Skeletal muscle satellite cell (primary cell): Measurements from ENCODE around the gene FLII.

Experiments
- H3K27me3 ChIP-seq: 2 replicates; pipeline ENCODE4 v1.7.0; 2013; ENCODE audit warnings: low read length; ENCODE audit not compliant: control insufficient read depth, insufficient read depth
- H3K36me3 ChIP-seq: 2 replicates; pipeline ENCODE4 v1.7.0; 2013; ENCODE audit warnings: mild to moderate bottlenecking, control low read depth, low read length; ENCODE audit not compliant: insufficient read depth
- H3K4me1 ChIP-seq: 2 replicates; pipeline ENCODE4 v1.7.0; 2013; ENCODE audit warnings: low read length; ENCODE audit not compliant: control insufficient read depth, insufficient read depth
- H3K4me2 ChIP-seq: 2 replicates; pipeline ENCODE4 v1.7.0; 2013; ENCODE audit warnings: mild to moderate bottlenecking, low read length
- H3K4me3 ChIP-seq: 2 replicates; pipeline ENCODE4 v1.7.0; 2013; ENCODE audit warnings: low read length
- H3K9ac ChIP-seq: 2 replicates; pipeline ENCODE4 v1.7.0; 2013; ENCODE audit warnings: mild to moderate bottlenecking, low read depth, low read length, moderate library complexity
- H3K9me3 ChIP-seq: replicated peaks from 2 replicates; pipeline ENCODE4 v1.7.0; 2013; ENCODE audit warnings: mild to moderate bottlenecking, control low read depth, low read length

The FLII gene

DNA sequence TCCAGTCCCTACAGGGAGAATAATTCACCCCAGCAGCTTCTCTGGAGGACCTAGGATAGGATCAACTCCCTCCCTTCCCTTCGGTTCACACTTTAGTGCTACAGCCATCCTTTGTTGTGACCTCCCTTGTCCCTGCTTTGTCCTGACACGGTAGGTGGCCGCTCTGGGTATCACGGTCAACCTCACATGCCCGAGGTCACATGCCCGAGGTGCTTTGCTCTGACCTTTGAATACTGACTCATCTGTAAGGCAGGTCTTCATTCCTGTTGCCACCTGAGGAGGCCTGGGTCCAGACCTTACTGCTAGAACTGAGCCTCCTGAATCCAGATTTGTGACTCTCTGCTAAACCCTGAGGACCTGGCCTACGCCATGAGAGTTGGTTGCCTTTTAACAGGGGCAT, 55.2 kb downstream of the FLII start:
- H3K4me3 ChIP-seq = no peak overlapping the region
- no peaks in the 10 kb centered on the region for H3K27me3 ChIP-seq
- H3K9ac ChIP-seq = no peak overlapping the region
- no peaks in the 10 kb centered on the region for H3K9me3 ChIP-seq
- H3K4me2 ChIP-seq = no peak overlapping the region
- H3K4me1 ChIP-seq = no peaks in the 10 kb centered on the region
- peaks cover 54% of the 10 kb centered on the region for H3K36me3 ChIP-seq

DNA sequence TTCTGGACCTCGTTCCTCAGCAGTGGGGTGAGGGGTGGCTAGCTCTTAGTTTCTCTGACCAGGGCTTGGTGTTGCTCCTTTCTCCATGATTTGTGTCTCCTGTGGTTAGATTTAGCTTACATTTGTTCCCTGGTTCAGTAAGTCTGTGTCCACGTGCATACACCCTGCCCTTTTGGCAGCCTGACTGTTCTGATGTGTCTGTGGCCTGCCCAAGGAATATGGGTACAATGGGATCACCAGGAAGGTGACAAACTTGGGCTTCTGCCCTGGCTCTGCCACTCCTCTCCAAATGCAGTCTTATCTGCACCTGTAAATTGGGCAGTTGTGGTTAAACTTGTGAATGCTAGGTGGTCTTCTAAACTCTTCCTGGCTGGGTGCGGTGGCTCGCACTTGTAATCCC, 57.4 kb downstream of the FLII start:
- H3K9ac ChIP-seq = no peak overlapping the region
- peaks cover 60% of the 10 kb centered on the region for H3K36me3 ChIP-seq
- H3K4me1 ChIP-seq = no peaks in the 10 kb centered on the region
- H3K9me3 ChIP-seq = no peaks in the 10 kb centered on the region
- H3K27me3 ChIP-seq = no peaks in the 10 kb centered on the region
- H3K4me2 ChIP-seq = no peak overlapping the region
- no peak overlapping the region for H3K4me3 ChIP-seq

DNA sequence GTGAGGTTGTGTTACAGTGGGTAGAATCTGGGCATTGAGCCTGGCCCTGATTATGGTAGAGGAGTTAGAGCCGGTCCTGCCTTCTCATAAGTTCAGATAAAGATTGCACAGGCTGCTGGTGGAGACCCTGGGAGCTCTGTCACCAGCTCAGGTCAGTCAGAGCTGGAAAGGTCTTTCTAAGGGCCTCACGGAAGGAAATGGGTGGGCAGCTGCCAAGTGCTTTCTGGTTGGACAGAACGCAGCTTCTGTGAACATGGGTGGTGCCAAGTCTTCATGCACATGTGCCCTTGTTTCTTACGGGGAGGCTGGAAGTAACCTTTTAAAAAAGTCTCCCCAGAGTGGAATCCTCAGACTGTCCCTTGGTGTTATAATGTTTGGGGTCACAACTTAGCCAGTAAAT, 60.0 kb downstream of the FLII start:
- no peaks in the 10 kb centered on the region for H3K4me1 ChIP-seq
- no peaks in the 10 kb centered on the region for H3K27me3 ChIP-seq
- H3K4me3 ChIP-seq = no peak overlapping the region
- H3K9me3 ChIP-seq = no peaks in the 10 kb centered on the region
- no peak overlapping the region for H3K9ac ChIP-seq
- H3K4me2 ChIP-seq = no peak overlapping the region
- H3K36me3 ChIP-seq = peaks cover 66% of the 10 kb centered on the region

DNA sequence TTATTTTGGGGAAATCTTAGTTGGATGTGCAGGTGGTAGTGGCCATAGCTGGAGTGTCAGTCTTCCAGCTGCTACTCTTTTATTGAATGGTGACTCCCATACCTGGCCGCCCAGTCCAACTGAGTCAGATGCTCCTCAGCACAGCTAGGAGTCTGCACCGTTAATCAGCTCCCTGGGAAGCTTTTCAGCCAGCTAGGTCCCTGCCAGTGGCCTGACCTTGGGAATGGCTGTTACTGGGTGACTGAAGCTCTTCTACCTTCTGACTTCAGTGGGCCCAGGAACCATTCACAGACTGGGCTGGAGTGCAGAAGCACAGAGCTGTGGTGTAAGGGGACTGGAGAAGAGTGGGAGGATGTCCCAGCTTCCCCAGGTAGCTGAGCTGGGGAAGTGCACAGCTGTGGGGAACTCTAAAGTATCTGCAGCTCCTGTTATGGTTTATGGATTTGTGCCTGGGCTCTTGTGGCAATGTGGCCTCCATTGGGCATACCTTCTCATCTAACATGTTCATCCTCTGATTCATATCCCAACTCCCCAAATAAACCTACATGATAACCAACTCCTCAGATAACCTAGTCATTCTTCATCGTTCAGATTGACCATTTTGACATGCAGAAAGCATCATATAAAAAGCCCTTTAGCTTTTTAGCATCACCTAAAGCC, 60.9 kb downstream of the FLII start:
- Histone ChIP-seq H3K9ac (no peak overlapping the region), H3K4me2 (no peak overlapping the region), H3K27me3 (no peaks in the 10 kb centered on the region), H3K36me3 (peaks cover 64% of the 10 kb centered on the region), H3K4me3 (no peak overlapping the region), H3K9me3 (no peaks in the 10 kb centered on the region), H3K4me1 (no peaks in the 10 kb centered on the region)

DNA sequence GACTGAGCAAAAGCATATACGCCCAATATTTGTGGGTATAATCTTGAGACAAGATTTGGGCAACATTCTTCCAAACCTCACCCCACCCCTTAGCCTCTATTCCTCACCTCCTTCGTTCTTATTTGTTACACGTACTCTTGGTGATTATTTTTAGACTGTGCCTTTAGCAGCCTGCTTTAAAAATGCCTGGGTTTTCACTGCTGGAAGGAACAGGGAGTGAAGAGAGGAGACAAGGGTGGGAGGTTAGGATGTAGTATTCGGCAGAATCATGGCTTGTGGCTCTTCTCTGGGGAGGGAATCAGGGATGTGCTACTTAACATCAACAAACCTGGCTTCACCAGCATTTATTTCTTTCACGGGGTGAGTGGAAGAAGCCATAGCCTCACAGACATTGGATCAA, 63.3 kb downstream of the FLII start:
- Histone ChIP-seq H3K27me3 (no peaks in the 10 kb centered on the region), H3K4me3 (no peak overlapping the region), H3K4me1 (peaks cover 13% of the 10 kb centered on the region), H3K9me3 (no peaks in the 10 kb centered on the region), H3K36me3 (peaks cover 60% of the 10 kb centered on the region), H3K9ac (no peak overlapping the region), H3K4me2 (no peak overlapping the region)
